DOHH2 (cell line): Measurements from ENCODE around the gene MARS1.

Experiments used
- H3F3A ChIP-seq: fragments of 200-600 bp; sonication (generic), shearing (Covaris generic); 2 replicates; pipeline ENCODE4 v1.6.0; 2016; ENCODE audit warnings: antibody characterized with exemption, mild to moderate bottlenecking; ENCODE audit not compliant: control insufficient read depth, insufficient read depth
- H3K27ac ChIP-seq: fragments of 200-600 bp; sonication (generic); 2 replicates; pipeline ENCODE4 v1.5.1; 2014; ENCODE audit warnings: low read depth, mild to moderate bottlenecking, low read length, moderate library complexity
- H3K27me3 ChIP-seq: fragments of 200-600 bp; sonication (generic); 2 replicates; pipeline ENCODE4 v1.6.1; 2014; ENCODE audit warnings: mild to moderate bottlenecking, low read length, mixed read lengths; ENCODE audit not compliant: control insufficient read depth
- H3K36me3 ChIP-seq: fragments of 200-600 bp; sonication (generic); 2 replicates; pipeline ENCODE4 v1.6.1; 2014; ENCODE audit warnings: mild to moderate bottlenecking, low read length, moderate library complexity, mixed read lengths; ENCODE audit not compliant: control insufficient read depth
- H3K4me1 ChIP-seq: fragments of 200-600 bp; sonication (generic); 2 replicates; pipeline ENCODE4 v1.6.1; 2014; ENCODE audit warnings: mild to moderate bottlenecking, low read length, mixed read lengths; ENCODE audit not compliant: control insufficient read depth
- H3K4me2 ChIP-seq: fragments of 200-600 bp; sonication (generic); 2 replicates; pipeline ENCODE4 v1.6.0; 2014; ENCODE audit warnings: mild to moderate bottlenecking, low read length, moderate library complexity
- H3K4me3 ChIP-seq: fragments of 200-600 bp; sonication (generic); 2 replicates; pipeline ENCODE4 v1.5.1; 2014; ENCODE audit warnings: mild to moderate bottlenecking, low read length, mixed read lengths
- H3K79me2 ChIP-seq: fragments of 200-600 bp; sonication (generic); 2 replicates; pipeline ENCODE4 v1.6.1; 2014; ENCODE audit warnings: mild to moderate bottlenecking, low read length, mixed read lengths; ENCODE audit not compliant: control insufficient read depth
- H3K9me2 ChIP-seq: fragments of 200-600 bp; sonication (generic); replicated peaks from 2 replicates; pipeline ENCODE4 v1.6.1; 2014; ENCODE audit warnings: mild to moderate bottlenecking, low read length, mixed read lengths; ENCODE audit not compliant: control insufficient read depth
- H3K9me3 ChIP-seq: fragments of 200-600 bp; sonication (generic); 2 replicates; pipeline ENCODE4 v1.6.1; 2014; ENCODE audit warnings: antibody characterized with exemption, low read length, mixed read lengths; ENCODE audit not compliant: control insufficient read depth, insufficient read depth
- H4K20me1 ChIP-seq: fragments of 200-600 bp; sonication (generic); 2 replicates; pipeline ENCODE4 v1.6.0; 2014; ENCODE audit warnings: low read depth, mild to moderate bottlenecking, antibody characterized with exemption, low read length, moderate library complexity; ENCODE audit not compliant: control insufficient read depth, insufficient read depth
- EZH2phosphoT487 ChIP-seq: fragments of 200-600 bp; sonication (generic); IDR thresholded peaks from 2 replicates; pipeline ENCODE4 v1.6.1; 2017; ENCODE audit warnings: borderline replicate concordance, mild to moderate bottlenecking, antibody characterized with exemption, low read length, moderate library complexity, mixed read lengths
- TF ChIP-seq, protein P1 (sequence below): fragments of 200-600 bp; sonication (generic); IDR thresholded peaks from one replicate; pipeline ENCODE4 v1.5.1; 2014; ENCODE audit warnings: antibody characterized with exemption, mild to moderate bottlenecking, low read depth, low read length; ENCODE audit not compliant: poor library complexity, severe bottlenecking

The MARS1 gene

GRCh38 chr12:57497223-57498131, 9.6 kb downstream of the MARS1 start:
- Histone ChIP-seq H3K9me2 (no peaks in the 10 kb centered on the region), H3K4me2 (no peak overlapping the region), H3K4me1 (no peaks in the 10 kb centered on the region), H3F3A (0 out of 2 replicates have a peak, but pooled peaks cover 2% of the 10 kb centered on the region), H3K36me3 (peaks cover 70% of the 10 kb centered on the region), H3K27ac (no peak overlapping the region), H3K79me2 (peaks cover 9% of the 10 kb centered on the region; the same call in 1 of the 2 replicates), H3K9me3 (no peaks in the 10 kb centered on the region), H3K4me3 (no peak overlapping the region), H4K20me1 (no peaks in the 10 kb centered on the region; the same call in 1 of the 2 replicates), H3K27me3 (no peaks in the 10 kb centered on the region)
- TF ChIP-seq, protein P1, sequence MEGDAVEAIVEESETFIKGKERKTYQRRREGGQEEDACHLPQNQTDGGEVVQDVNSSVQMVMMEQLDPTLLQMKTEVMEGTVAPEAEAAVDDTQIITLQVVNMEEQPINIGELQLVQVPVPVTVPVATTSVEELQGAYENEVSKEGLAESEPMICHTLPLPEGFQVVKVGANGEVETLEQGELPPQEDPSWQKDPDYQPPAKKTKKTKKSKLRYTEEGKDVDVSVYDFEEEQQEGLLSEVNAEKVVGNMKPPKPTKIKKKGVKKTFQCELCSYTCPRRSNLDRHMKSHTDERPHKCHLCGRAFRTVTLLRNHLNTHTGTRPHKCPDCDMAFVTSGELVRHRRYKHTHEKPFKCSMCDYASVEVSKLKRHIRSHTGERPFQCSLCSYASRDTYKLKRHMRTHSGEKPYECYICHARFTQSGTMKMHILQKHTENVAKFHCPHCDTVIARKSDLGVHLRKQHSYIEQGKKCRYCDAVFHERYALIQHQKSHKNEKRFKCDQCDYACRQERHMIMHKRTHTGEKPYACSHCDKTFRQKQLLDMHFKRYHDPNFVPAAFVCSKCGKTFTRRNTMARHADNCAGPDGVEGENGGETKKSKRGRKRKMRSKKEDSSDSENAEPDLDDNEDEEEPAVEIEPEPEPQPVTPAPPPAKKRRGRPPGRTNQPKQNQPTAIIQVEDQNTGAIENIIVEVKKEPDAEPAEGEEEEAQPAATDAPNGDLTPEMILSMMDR: no peak
- TF ChIP-seq EZH2phosphoT487: no peak

DNA sequence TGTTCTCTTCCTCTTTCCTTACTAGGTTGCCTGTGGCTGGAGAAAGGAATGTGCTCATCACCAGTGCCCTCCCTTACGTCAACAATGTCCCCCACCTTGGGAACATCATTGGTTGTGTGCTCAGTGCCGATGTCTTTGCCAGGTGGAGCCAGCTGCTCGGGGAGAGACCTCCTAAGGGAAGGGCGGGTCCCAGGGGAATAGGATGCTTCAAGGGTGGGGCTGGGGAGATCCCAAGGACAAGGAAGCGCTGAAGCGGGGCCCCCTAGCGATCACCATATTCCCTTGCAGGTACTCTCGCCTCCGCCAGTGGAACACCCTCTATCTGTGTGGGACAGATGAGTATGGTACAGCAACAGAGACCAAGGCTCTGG, 10.2 kb downstream of the MARS1 start:
- H3K27me3 ChIP-seq: no peaks in the 10 kb centered on the region

DNA sequence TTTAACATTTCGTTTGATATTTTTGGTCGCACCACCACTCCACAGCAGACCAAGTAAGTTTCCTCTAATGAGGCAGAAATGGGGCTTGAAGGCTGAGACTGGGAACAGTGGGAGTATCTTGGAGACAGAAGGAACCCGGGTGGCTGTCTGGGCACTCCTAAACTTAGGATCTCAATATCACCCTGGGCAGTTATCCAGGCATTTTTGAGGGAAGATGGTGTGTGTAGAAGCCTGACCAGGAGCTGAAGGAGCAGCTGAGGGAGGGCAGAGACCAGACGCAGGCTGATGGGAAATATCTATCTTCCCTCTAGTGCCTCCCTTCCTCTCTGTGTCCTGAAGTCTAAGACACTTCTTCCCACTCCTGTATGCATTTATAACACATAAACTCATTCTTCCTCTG, 10.7 kb downstream of the MARS1 start:
- peaks cover 71% of the 10 kb centered on the region for H3K36me3 ChIP-seq
- H3K9me3 ChIP-seq: no peaks in the 10 kb centered on the region
- H3K79me2 ChIP-seq: peaks cover 6% of the 10 kb centered on the region; the same call in 1 of the 2 replicates
- no peaks in the 10 kb centered on the region; the same call in 1 of the 2 replicates for H4K20me1 ChIP-seq
- no peak overlapping the region for H3K27ac ChIP-seq
- H3F3A ChIP-seq: no peaks in the 10 kb centered on the region
- no peak overlapping the region for H3K4me3 ChIP-seq
- no peaks in the 10 kb centered on the region for H3K9me2 ChIP-seq
- H3K4me2 ChIP-seq: no peak overlapping the region
- no peak for TF ChIP-seq EZH2phosphoT487
- TF ChIP-seq, protein P1: no peak
- no peaks in the 10 kb centered on the region for H3K4me1 ChIP-seq
- no peaks in the 10 kb centered on the region for H3K27me3 ChIP-seq

More for the DNA sequence above, 10.2 kb downstream of the MARS1 start:
- H3K4me2 ChIP-seq: no peak overlapping the region
- H3K9me3 ChIP-seq: no peaks in the 10 kb centered on the region
- no peaks in the 10 kb centered on the region; the same call in 1 of the 2 replicates for H4K20me1 ChIP-seq
- peaks cover 6% of the 10 kb centered on the region; the same call in 1 of the 2 replicates for H3K79me2 ChIP-seq
- no peak overlapping the region for H3K4me3 ChIP-seq
- peaks cover 69% of the 10 kb centered on the region for H3K36me3 ChIP-seq
- H3K27ac ChIP-seq: no peak overlapping the region
- H3K4me1 ChIP-seq: no peaks in the 10 kb centered on the region
- TF ChIP-seq, protein P1: no peak
- no peak for TF ChIP-seq EZH2phosphoT487
- H3K9me2 ChIP-seq: no peaks in the 10 kb centered on the region
- H3F3A ChIP-seq: no peaks in the 10 kb centered on the region
